Right renal cortex interstitium (tissue), 3 donors: ENCODE data around the gene HAPSTR1. TPM values are rescaled to one million over a fixed set of nuclear protein-coding genes. Genes with fewer than 3 reads are reported as not detected.

ENCODE experiments used
- DNase-seq, 3 donors: peaks; one replicate each; pipeline ENCODE4 v3.0.0-alpha.2; 2013; ENCODE audit warnings: low read depth in 3 of 3, low spot score in 2 of 3
- polyA plus RNA-seq, 3 donors: library from polyadenylated mRNA; unstranded; fragments of 120-200 nt; gene quantifications; one replicate each; pipeline ENCODE4 v1.2.1, GENCODE V29; 2013; ENCODE audit not compliant: insufficient read length in 3 of 3

HAPSTR1 gene
- polyA plus RNA-seq, 3 donors, result 48.1 to 49.0 (median 48.6) TPM

DNA sequence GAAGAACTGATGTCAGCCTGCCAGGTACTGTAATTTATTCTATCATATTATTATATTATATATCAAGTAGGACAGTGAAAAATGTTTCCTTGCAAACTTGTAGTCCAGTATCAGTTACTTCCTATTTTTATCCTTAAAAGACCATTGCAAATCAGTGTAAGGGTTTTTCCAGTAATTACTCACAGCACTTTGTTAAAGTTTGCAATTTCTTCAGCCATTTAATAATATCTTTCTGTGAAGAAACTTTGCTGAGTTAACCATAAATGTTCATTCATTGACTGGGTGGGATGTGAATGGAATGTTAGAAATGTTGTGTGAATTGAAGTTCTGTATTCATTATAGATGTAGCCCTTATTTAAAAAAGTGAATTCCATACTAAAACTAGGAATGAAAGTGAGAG, 26.7 kb downstream of the HAPSTR1 start:
- DNase-seq, result no peak

DNA sequence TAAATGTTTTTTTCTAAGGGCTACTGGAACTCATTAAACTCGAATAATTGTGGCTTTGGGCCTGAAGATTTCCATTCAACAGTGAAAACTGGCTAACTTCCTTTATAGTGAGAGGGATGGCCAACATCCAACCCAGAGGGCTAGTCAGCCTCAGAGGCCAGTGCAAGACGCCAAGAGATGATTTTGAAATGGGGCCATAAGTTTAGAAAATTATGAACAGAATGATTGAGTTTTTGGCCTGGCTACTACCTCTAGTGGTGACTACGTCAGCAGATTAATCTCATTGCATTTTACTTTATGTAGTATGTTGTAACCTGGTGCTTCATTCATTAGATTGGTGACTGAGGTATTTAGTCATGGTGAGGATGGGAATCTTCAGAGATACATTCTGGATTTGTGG, 28.4 kb downstream of the HAPSTR1 start:
- DNase-seq, result no peak

DNA sequence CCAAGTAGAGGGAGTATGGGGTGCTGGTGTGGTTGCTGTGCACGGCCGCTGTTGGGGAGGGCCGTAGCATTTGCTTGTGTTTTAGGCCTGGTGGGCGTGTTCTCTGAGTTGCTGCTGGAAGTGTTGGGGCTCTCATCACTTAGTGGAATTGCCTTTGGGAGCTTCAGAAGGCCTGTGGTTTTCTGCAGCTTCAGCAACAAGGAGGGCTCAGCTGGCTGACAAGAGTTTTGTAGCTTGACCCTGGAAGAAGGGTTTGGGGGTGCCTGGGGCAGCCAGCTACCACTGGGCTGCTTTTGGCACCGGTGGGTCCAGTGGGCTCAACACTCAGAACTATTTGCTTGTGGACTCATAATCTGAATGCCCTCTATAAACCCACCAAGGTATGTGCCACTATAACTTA, 30.9 kb downstream of the HAPSTR1 start:
- no peak for DNase-seq

DNA sequence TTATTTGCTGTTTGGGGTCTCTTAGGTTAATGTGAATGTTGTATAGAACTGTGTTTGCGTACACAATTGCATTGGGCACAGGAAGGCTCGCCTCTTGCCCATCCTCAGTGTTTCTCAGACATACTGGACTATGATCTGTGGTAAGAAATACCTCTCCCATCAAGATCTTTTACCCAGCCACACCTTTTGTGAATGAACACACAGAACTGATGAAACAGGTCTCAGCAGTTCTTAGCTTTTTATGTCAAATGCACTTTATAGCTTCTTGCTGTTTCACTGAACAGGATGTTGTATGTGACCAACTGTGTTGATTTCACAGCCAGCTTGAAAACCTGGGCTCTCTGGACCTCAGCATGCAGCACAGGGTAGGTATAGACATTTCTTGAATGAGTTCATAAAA, 31.5 kb downstream of the HAPSTR1 start:
- DNase-seq, result no peak

DNA sequence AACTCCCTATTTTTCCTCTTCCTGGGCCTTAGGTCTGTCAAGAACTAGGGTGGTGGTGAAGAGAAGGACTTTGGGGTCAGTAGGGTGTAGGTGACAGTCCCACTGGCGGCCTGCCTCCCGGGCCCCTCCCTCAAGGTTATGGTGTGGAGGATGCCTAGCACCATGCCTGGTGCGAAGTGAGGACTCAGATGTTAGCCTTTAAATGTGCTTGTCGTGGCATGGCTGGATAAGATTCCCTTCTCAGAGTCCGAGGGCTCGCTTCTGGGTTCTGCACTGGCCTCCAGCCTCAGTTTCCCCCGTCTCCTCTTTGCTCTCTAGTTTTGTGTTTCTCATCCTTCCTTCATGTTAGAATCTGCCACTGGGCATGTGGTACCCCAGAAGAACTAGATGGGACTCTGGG, 32.0 kb downstream of the HAPSTR1 start:
- DNase-seq, result no peak

GRCh38 chr16:9123871-9124270, 32.4 kb downstream of the HAPSTR1 start:
- DNase-seq, result no peak

- DNase-seq, result no peak
Measured at GRCh38 chr16:9124444-9124843, 33.0 kb downstream of the HAPSTR1 start.

DNA sequence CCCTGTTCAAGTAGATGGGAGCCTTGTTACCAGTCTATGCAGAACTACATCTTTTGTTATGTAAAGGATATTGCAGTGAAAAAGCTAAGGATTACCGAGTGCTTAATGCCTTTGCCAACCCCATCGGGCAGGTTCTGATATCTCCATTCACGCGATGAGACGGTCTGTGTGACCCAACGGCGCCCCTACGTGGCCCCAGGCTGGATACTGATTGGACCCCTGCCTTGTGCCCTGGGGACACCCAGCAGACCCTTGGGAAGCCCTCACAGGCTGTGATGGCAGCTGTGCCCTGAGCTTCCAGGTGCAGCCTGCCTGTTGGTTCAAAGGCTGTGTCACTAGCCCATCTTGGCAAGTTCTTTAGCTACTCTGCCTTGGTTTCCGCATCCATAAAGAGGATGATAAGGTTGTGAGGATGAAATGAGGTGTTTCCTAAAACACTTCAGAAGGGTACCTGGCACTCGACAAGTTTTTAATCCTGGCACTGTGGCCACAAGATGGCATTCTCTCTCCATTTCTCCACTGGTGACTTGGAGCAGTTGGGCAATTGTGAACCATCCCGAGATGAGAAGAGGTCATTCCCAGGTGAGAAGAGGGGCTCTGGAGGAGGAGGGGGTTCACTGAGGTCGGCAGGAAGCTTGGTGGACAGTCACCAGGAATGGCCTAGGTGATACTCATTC, 33.6 kb downstream of the HAPSTR1 start:
- DNase-seq, result no peak

DNA sequence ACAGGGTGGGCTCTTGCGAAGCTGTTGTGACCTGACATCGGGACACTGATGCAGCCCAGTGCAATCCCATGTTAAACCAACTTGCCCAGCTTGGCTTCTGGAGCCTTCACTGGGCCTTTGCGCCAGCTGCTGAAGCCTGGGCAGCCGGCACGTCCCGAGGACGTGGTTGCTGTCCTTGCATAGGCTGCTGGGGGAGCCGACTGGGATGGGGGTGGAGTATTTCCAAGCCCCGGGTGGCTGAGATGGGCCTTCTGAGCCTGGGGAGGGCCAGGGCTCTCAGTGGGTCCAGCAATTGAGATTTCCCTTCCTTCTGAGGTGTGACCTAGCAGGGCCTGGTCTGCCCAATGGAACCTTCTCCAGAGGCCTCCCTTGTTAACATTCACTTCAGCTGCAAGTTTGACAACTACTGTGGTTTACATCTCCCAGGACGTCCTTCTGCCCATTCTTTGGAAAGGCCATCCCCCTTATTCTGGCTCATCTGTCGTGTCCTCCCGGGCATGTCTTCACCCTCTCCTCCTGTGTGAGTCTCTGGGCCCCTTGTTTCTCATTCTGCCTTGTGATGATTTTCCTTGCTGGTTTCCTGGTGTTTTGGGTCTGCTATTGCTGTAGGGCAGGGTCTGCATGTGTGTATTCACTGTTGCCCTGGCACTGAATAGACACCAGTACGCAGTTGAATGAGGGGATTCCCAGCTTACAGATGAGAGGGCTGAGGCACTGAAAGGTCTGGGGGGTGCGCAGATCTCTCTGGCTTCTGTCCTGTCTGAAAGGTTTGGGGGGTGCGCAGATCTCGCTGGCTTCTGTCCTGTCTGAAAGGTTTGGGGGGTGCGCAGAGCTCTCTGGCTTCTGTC, 34.4 kb downstream of the HAPSTR1 start:
- DNase-seq, result no peak

DNA sequence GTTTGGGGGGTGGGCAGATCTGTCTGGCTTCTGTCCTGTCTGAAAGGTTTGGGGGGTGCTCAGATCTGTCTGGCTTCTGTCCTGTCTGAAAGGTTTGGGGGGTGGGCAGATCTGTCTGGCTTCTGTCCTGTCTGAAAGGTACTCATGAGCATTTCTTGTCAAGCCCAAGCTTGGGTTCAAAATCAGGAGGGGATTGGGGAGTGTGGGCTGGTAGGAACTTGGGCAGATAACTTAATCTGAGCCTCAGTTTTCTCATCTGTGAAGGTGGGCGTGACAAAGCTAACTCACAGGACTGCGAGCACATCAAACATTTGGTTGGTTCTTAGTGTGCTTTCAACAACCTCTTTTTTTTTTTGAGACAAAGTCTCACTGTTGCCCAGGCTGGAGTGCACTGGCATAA, 35.2 kb downstream of the HAPSTR1 start:
- DNase-seq, result no peak

GRCh38 chr16:9128346-9129342, 37.2 kb downstream of the HAPSTR1 start:
- no peak for DNase-seq

DNA sequence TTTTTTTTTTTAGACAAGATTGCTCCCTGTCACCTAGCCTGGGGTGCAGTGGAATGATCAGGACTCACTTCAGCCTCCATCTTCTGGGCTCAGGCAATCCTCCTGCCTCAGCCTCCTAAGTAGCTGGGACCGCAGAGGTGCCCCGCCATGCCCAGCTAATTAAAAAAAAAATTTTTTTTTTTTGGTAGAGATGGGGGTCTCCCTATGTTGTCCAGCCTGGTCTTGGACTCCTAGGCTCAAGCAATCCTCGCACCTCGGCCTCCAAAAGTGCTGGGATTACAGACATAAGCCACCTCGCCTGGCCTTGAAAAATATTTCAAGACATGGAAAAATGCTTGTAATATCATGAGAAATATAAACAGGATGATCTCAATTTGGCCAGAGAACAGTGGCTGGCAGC, 42.9 kb downstream of the HAPSTR1 start:
- no peak for DNase-seq

- DNase-seq, result no peak
Measured at GRCh38 chr16:9134739-9135138, 43.3 kb downstream of the HAPSTR1 start.

GRCh38 chr16:9135797-9136196, 44.4 kb downstream of the HAPSTR1 start:
- DNase-seq, result no peak

DNA sequence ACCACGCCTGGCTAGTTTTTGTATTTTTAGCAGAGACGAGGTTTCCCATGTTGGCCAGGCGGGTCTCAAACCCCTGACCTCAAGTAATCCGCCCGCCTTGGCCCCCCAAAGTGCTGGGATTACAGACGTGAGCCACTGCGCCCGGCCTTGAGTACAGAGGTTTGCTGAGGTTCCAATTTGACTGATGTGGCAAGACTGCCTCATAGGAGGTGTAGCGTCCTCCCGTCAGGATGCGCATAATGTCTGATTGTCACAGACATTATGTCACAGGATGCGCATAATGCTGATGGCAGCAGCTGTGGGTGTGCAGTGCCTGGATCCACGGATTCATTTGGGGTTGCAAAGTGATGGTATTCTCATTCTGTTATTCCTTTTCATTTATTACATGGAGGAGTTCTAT, 45.2 kb downstream of the HAPSTR1 start:
- no peak for DNase-seq

- DNase-seq, result no peak
Measured at GRCh38 chr16:9138021-9138680, 46.7 kb downstream of the HAPSTR1 start.

DNA sequence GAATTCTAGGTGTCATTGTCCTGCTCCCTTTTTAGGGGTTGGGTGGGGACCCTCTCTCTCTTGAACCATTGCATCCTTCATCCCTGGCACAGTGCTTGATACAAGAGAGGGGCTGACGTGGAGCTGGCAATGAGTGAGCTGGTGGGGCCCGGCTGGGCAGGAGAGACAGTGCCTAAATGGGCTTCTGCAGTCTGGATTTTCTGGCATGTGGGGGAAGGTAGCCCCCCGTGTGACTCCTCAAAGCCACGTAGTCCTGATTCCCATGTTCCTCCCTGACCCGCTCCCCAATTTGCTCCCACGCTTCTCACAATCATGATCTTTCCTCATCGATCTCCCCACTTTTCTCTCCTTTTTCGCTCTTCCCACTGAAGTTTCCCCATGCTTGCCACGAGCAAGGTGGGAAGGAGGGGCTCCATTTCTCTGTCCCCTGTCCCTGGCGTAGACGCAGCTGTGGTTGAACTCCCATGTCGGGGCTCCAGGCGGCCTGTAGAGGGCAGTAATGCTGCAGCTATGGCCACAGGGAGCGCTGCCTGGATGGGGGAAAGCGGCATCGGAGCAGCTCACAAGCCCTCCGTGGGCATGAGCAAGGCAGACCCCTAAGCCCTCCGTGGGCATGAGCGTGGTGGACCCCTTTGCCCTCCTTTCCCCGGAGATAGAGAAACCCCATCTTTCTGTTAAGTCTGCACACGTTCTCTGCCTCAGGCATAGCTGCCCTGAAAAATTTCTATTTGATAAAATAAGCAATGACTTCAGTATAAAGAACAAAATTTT, 47.5 kb downstream of the HAPSTR1 start:
- peak; percentile 23 to 43 (median 36) for DNase-seq

DNA sequence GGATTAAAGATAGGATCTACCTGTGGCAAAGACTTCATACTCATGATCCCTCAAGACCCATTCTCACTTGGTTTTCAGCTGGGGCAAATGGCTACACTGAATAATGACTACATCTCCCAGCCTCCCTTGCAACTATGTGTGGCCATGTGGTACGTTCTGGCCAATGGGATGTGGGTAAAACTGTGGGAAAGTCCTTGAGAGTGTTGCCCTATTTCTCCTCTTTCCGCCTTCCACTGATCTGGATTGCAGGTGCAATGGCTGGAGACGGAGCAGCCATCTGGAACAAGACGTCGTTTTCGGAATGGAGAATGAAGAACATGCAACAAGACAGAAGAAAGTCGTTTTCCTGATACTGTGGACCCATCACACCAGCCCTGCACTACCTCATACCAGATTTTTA, 48.5 kb downstream of the HAPSTR1 start:
- no peak for DNase-seq
